Measurements from ENCODE around the gene GJA3.

Gene GJA3

GRCh38 chr13:20128459-20128931, 32.4 kb downstream of the GJA3 start:
- no peak for DNase-seq (ENCODE audit: low read depth, low spot score)

- DNase-seq (ENCODE audit: low read depth, low spot score) = no peak
These were observed 33.0 kb downstream of the GJA3 start for GRCh38 chr13:20127562-20128458.

- no peak for DNase-seq (ENCODE audit: low read depth, low spot score)
These were observed 33.6 kb downstream of the GJA3 start for GRCh38 chr13:20127262-20127561.

GRCh38 chr13:20126541-20127261, 34.2 kb downstream of the GJA3 start:
- no peak for DNase-seq (ENCODE audit: low read depth, low spot score)

GRCh38 chr13:20125783-20126165, 35.1 kb downstream of the GJA3 start:
- DNase-seq (ENCODE audit: low read depth, low spot score) = no peak

- DNase-seq (ENCODE audit: low read depth, low spot score) = no peak
These were observed 35.6 kb downstream of the GJA3 start for GRCh38 chr13:20125129-20125782.

- DNase-seq (ENCODE audit: low read depth, low spot score) = no peak
These were observed 36.5 kb downstream of the GJA3 start for GRCh38 chr13:20124303-20124702.

GRCh38 chr13:20121159-20121525, 39.7 kb downstream of the GJA3 start:
- no peak for DNase-seq (ENCODE audit: low read depth, low spot score)

- no peak for DNase-seq (ENCODE audit: low read depth, low spot score)
These were observed 40.9 kb downstream of the GJA3 start for GRCh38 chr13:20119960-20120359.

- DNase-seq (ENCODE audit: low read depth, low spot score) = no peak
These were observed 42.3 kb downstream of the GJA3 start for GRCh38 chr13:20118268-20119140.

GRCh38 chr13:20116213-20116612, 44.6 kb downstream of the GJA3 start:
- no peak for DNase-seq (ENCODE audit: low read depth, low spot score)

- no peak for DNase-seq (ENCODE audit: low read depth, low spot score)
These were observed 46.7 kb downstream of the GJA3 start for GRCh38 chr13:20114066-20114610.

- no peak for DNase-seq (ENCODE audit: low read depth, low spot score)
These were observed 51.8 kb downstream of the GJA3 start for GRCh38 chr13:20109037-20109436.

GRCh38 chr13:20106742-20107141, 54.1 kb downstream of the GJA3 start:
- no peak for DNase-seq (ENCODE audit: low read depth, low spot score)

GRCh38 chr13:20105161-20105689, 55.6 kb downstream of the GJA3 start:
- no peak for DNase-seq (ENCODE audit: low read depth, low spot score)

- no peak for DNase-seq (ENCODE audit: low read depth, low spot score)
These were observed 58.2 kb downstream of the GJA3 start for GRCh38 chr13:20102525-20103180.

GRCh38 chr13:20101467-20102316, 59.2 kb downstream of the GJA3 start:
- no peak for DNase-seq (ENCODE audit: low read depth, low spot score)

- no peak for DNase-seq (ENCODE audit: low read depth, low spot score)
These were observed 61.5 kb downstream of the GJA3 start for GRCh38 chr13:20099319-20099718.

- DNase-seq (ENCODE audit: low read depth, low spot score) = no peak
These were observed 66.9 kb downstream of the GJA3 start for GRCh38 chr13:20093951-20094350.

- DNase-seq (ENCODE audit: low read depth, low spot score) = no peak
These were observed 70.5 kb downstream of the GJA3 start for GRCh38 chr13:20090349-20090748.
